GM21786 (cell line): ENCODE measurements around the gene DCP1B.

Source experiments
- ATAC-seq: cut with Tn5 transposase; IDR thresholded peaks from one replicate; pipeline ENCODE4 v1.9.1; 2021; ENCODE audit not compliant: unreplicated experiment

Gene DCP1B

GRCh38 chr12:1906579-1906978 is 97.7 kb downstream of the DCP1B start:
- no peak for ATAC-seq

DNA sequence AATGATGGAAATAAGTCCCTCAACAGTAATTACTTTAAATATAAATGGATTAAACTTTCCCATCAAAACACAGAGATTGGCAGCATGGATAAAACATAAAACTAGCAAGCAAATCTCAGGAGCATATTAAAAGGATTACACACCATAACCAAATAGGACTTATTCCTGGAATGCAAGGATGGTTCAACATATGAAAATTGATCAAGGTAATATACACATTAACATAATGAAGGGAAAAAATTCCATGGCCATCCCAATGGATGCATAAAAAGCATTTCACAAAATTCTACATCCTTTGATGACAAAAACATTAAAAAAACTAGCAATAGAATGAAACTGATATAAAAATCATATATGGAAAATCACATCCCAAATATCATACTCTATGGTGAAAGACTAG is 99.4 kb downstream of the DCP1B start:
- ATAC-seq, result no peak

GRCh38 chr12:1896964-1897363 is 107.3 kb downstream of the DCP1B start:
- no peak for ATAC-seq
